ENCODE measurements around the gene PARD6B.
A peak's percentile ranks its signal among the peaks of the same experiment; 100 is the strongest.

Gene PARD6B

GRCh38 chr20:50724112-50724725 lies 7.2 kb upstream of the PARD6B start:
- DNase-seq (ENCODE audit: low read depth, low spot score): no peak

GRCh38 chr20:50724851-50725723 lies 6.3 kb upstream of the PARD6B start:
- no peak for DNase-seq (ENCODE audit: low read depth, low spot score)

GRCh38 chr20:50725724-50726005 lies 5.7 kb upstream of the PARD6B start:
- no peak for DNase-seq (ENCODE audit: low read depth, low spot score)

- DNase-seq (ENCODE audit: low read depth, low spot score): no peak
Measured at GRCh38 chr20:50726955-50727791, 4.2 kb upstream of the PARD6B start.

GRCh38 chr20:50727792-50728485 lies 3.4 kb upstream of the PARD6B start:
- no peak for DNase-seq (ENCODE audit: low read depth, low spot score)

GRCh38 chr20:50728486-50728980 lies 2.8 kb upstream of the PARD6B start:
- DNase-seq (ENCODE audit: low read depth, low spot score): no peak

GRCh38 chr20:50728981-50729874 lies 2.2 kb upstream of the PARD6B start:
- DNase-seq (ENCODE audit: low read depth, low spot score): no peak

GRCh38 chr20:50729901-50730764 lies 1.2 kb upstream of the PARD6B start:
- DNase-seq (ENCODE audit: low read depth, low spot score): no peak

GRCh38 chr20:50730765-50731054 lies 670 bp upstream of the PARD6B start:
- no peak for DNase-seq (ENCODE audit: low read depth, low spot score)

GRCh38 chr20:50731930-50732690 lies 730 bp downstream of the PARD6B start:
- no peak for DNase-seq (ENCODE audit: low read depth, low spot score)

GRCh38 chr20:50733644-50734349 lies 2.4 kb downstream of the PARD6B start:
- no peak for DNase-seq (ENCODE audit: low read depth, low spot score)

- no peak for DNase-seq (ENCODE audit: low read depth, low spot score)
Measured at GRCh38 chr20:50734730-50735679, 3.6 kb downstream of the PARD6B start.

- no peak for DNase-seq (ENCODE audit: low read depth, low spot score)
Measured at GRCh38 chr20:50735813-50736212, 4.4 kb downstream of the PARD6B start.

GRCh38 chr20:50737352-50737751 lies 6.0 kb downstream of the PARD6B start:
- DNase-seq (ENCODE audit: low read depth, low spot score): no peak

- no peak for DNase-seq (ENCODE audit: low read depth, low spot score)
Measured at GRCh38 chr20:50743087-50743486, 11.7 kb downstream of the PARD6B start.

- peak; percentile 76 for DNase-seq (ENCODE audit: low read depth, low spot score)
Measured at GRCh38 chr20:50744143-50744792, 12.9 kb downstream of the PARD6B start.

GRCh38 chr20:50745634-50746137 lies 14.3 kb downstream of the PARD6B start:
- DNase-seq (ENCODE audit: low read depth, low spot score): no peak
